HG03025 (cell line): ENCODE measurements around the gene ENC1.
"Not testable (repeated sequence)": the region's sequence is repeated elsewhere in the genome, so short reads cannot be mapped to it uniquely, and the experiment has no call there.

ENCODE experiments used
- ATAC-seq: cut with Tn5 transposase; IDR thresholded peaks from one replicate; pipeline ENCODE4 v1.9.1; 2021; ENCODE audit warnings: mild to moderate bottlenecking, moderate library complexity; ENCODE audit not compliant: unreplicated experiment, low FRiP score

ENC1 gene

GRCh38 chr5:74640450-74640953 is at the start of gene ENC1:
Gene ENC1 (minus strand): TSS chr5:74640728. CDS start chr5:74636485, 4,243 bp downstream.
- peak; percentile 66 for ATAC-seq

- ATAC-seq = no peak
These were observed 46.6 kb upstream of the ENC1 start for GRCh38 chr5:74686962-74687751.

GRCh38 chr5:74685979-74686631 is 45.6 kb upstream of the ENC1 start:
- ATAC-seq = peak; percentile 48

GRCh38 chr5:74684900-74685851 is 44.6 kb upstream of the ENC1 start, which contains the start of gene HEXB:
Gene HEXB (plus strand): TSS chr5:74685233. CDS start chr5:74685261, 28 bp downstream.
- peak; percentile 78 for ATAC-seq

- ATAC-seq = no peak
These were observed 39.4 kb upstream of the ENC1 start for GRCh38 chr5:74679966-74680365.

GRCh38 chr5:74679300-74679699 is 38.8 kb upstream of the ENC1 start:
- not testable (repeated sequence) for ATAC-seq

- ATAC-seq = not testable (repeated sequence)
These were observed 37.6 kb upstream of the ENC1 start for GRCh38 chr5:74678123-74678522.

- not testable (repeated sequence) for ATAC-seq
These were observed 35.9 kb upstream of the ENC1 start for GRCh38 chr5:74676466-74676865.

GRCh38 chr5:74673011-74673790 is 32.7 kb upstream of the ENC1 start:
- no peak for ATAC-seq

GRCh38 chr5:74672215-74672877 is 31.8 kb upstream of the ENC1 start:
- ATAC-seq = no peak

- ATAC-seq = no peak
These were observed 30.0 kb upstream of the ENC1 start for GRCh38 chr5:74670396-74671038.

- no peak for ATAC-seq
These were observed 29.3 kb upstream of the ENC1 start for GRCh38 chr5:74669821-74670220.

GRCh38 chr5:74667396-74667795 is 26.9 kb upstream of the ENC1 start:
- ATAC-seq = no peak

- no peak for ATAC-seq
These were observed 25.3 kb upstream of the ENC1 start for GRCh38 chr5:74665816-74666215.

- ATAC-seq = no peak
These were observed 24.7 kb upstream of the ENC1 start for GRCh38 chr5:74665273-74665672.

GRCh38 chr5:74664551-74664950 is 24.0 kb upstream of the ENC1 start:
- no peak for ATAC-seq

GRCh38 chr5:74660873-74661272 is 20.3 kb upstream of the ENC1 start:
- no peak for ATAC-seq

GRCh38 chr5:74660140-74660539 is 19.6 kb upstream of the ENC1 start:
- ATAC-seq = no peak

GRCh38 chr5:74659172-74659571 is 18.6 kb upstream of the ENC1 start:
- no peak for ATAC-seq
